HepG2 (cell line): ENCODE data around the gene ZNF764. TPM values are rescaled to one million over a fixed set of nuclear protein-coding genes. Genes with fewer than 3 reads are reported as not detected.

Experiments used
- CCDC6 ChIP-seq: sonication (generic); formaldehyde crosslinking; IDR thresholded peaks from 2 replicates; pipeline ENCODE4 v1.8.1; 2022; ENCODE audit warnings: mild to moderate bottlenecking, missing genetic modification reagents, moderate library complexity
- ETV6 ChIP-seq: sonication (generic); formaldehyde crosslinking; conservative IDR thresholded peaks from 2 replicates; pipeline ENCODE4 v1.4.0; 2020; ENCODE audit warnings: missing genetic modification reagents
- MEIS1 ChIP-seq: sonication (generic); formaldehyde crosslinking; IDR thresholded peaks from 2 replicates; pipeline ENCODE4 v1.9.0; 2021; ENCODE audit warnings: mild to moderate bottlenecking, missing genetic modification reagents, moderate library complexity, borderline replicate concordance
- MIXL1 ChIP-seq: IDR thresholded peaks from 2 replicates; pipeline ENCODE4 v1.6.1; 2016
- MYPOP ChIP-seq: sonication (generic); formaldehyde crosslinking; IDR thresholded peaks from 2 replicates; pipeline ENCODE4 v1.8.1; 2023; ENCODE audit warnings: mild to moderate bottlenecking, moderate library complexity, missing genetic modification reagents
- RAD51 ChIP-seq: fragments of 450-650 bp; IDR thresholded peaks from 2 replicates; pipeline ENCODE4 v1.6.1; 2016; ENCODE audit warnings: borderline replicate concordance
- STAG1 ChIP-seq: sonication (generic); formaldehyde crosslinking; IDR thresholded peaks from 2 replicates; pipeline ENCODE4 v1.4.0; 2020; ENCODE audit warnings: missing genetic modification reagents
- U2AF1 ChIP-seq: fragments of 200-400 bp; formaldehyde crosslinking; optimal IDR thresholded peaks from 2 replicates; pipeline ENCODE3; 2017; ENCODE audit warnings: mild to moderate bottlenecking, low read depth, low read length
- ZNF253 ChIP-seq: sonication (generic); formaldehyde crosslinking; IDR thresholded peaks from 2 replicates; pipeline ENCODE4 v1.8.0; 2022; ENCODE audit warnings: mild to moderate bottlenecking, missing genetic modification reagents, borderline replicate concordance
- ZNF770 ChIP-seq: sonication (generic); formaldehyde crosslinking; IDR thresholded peaks from 2 replicates; pipeline ENCODE4 v1.5.0; 2020; ENCODE audit warnings: mild to moderate bottlenecking, missing genetic modification reagents
- polyA plus RNA-seq, 8 experiments: library from polyadenylated mRNA; depleted of rRNA in 3 of 8; stranded (reverse) in 7 of 8; unstranded in 1 of 8; fragments of >200 nt; fragmentation: Illumina TruSeq in 4 of 8; extraction: Trizol in 4 of 8; gene quantifications; 2 replicates each; pipeline versions ENCODE4 v1.2.1 to v1.2.3, GENCODE V29; 2011 to 2016; ENCODE audit warnings: low read depth in 4 of 8, missing spikeins in 1 of 8, mixed read lengths in 1 of 8; ENCODE audit not compliant: insufficient read depth in 1 of 8
- total RNA-seq, 5 experiments: library from RNA; depleted of rRNA; stranded (reverse); fragments of >200 nt; fragmentation: Illumina TruSeq; extraction: Trizol; gene quantifications; 2 replicates each; pipeline ENCODE4 v1.2.3, GENCODE V29; 2016; ENCODE audit warnings: low read depth in 1 of 5
- TF ChIP-seq, protein P1 (sequence below), 2 experiments: sonication (generic) in 1 of 2; formaldehyde crosslinking in 1 of 2; IDR thresholded peaks; 2 replicates each; pipeline versions ENCODE4 v1.6.1 to v1.9.0; 2014 to 2022; ENCODE audit warnings: antibody characterized with exemption in 1 of 2, borderline replicate concordance in 1 of 2, inconsistent platforms in 1 of 2, low read depth in 1 of 2, missing genetic modification reagents in 1 of 2

ZNF764 gene
- total and polyA plus RNA-seq, 2 of the 13 experiments (the other 11 are each of a cell fraction or from before 2014, with no cell fraction given) = 4.1 to 9.1 TPM

DNA sequence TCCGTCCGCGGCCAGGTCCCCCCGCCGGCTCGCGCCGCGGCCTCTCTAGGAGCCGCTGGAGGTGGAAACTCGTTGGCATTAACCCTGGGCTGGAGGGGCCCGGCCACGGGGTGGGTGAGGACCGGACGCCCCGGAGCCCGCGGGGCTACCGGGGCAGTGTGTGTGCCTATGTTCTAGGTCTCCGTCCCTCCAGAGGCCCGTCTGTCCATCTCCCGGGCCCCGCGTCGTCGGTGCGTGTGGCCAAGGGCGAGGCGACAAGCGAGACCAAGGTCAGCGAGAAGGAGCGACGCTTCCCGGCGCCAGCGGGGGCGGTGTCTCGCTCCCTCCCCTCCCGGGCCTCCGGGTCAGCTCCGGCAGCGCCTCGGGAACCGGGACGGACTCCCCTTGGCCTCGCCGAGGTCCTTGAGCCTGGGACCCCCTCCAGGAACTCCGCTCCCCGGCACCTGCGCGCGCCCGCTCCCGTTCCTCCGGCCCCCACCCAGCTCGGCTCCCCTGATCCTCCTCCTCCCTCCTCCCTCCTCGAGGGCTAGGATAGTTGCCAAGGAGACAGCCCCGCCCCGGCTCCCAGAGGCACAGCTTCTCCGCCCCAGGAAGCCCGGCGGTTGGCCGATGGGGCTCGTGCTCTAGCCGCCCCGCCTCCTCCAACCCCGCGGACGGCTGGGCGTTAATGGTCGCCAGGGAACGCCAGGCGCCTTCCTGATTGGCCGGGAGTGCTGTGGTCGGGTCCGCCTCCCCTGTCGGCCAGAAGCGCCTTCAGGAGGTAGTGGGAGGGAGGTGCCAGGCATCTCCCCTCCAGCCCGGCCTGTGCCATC, 31.1 kb downstream of the ZNF764 start (continued):
- TF ChIP-seq, protein P1, sequence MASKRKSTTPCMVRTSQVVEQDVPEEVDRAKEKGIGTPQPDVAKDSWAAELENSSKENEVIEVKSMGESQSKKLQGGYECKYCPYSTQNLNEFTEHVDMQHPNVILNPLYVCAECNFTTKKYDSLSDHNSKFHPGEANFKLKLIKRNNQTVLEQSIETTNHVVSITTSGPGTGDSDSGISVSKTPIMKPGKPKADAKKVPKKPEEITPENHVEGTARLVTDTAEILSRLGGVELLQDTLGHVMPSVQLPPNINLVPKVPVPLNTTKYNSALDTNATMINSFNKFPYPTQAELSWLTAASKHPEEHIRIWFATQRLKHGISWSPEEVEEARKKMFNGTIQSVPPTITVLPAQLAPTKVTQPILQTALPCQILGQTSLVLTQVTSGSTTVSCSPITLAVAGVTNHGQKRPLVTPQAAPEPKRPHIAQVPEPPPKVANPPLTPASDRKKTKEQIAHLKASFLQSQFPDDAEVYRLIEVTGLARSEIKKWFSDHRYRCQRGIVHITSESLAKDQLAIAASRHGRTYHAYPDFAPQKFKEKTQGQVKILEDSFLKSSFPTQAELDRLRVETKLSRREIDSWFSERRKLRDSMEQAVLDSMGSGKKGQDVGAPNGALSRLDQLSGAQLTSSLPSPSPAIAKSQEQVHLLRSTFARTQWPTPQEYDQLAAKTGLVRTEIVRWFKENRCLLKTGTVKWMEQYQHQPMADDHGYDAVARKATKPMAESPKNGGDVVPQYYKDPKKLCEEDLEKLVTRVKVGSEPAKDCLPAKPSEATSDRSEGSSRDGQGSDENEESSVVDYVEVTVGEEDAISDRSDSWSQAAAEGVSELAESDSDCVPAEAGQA (IDR thresholded peaks at IDR 0.05; ENCODE audit: low read depth) = peak; percentile 65; the same call in 1 of the 2 replicates
- TF ChIP-seq, protein P1 (CRISPR knock-in tag; IDR thresholded peaks at IDR 0.05; ENCODE audit: borderline replicate concordance) = no peak
- peak; percentile 64 for TF ChIP-seq ETV6 (CRISPR knock-in tag)
- TF ChIP-seq MYPOP (CRISPR knock-in tag) = peak; percentile 63; the same call in 1 of the 2 replicates
- TF ChIP-seq CCDC6 (CRISPR knock-in tag) = peak; percentile 14; the same call in 1 of the 2 replicates
- no peak for TF ChIP-seq RAD51
- TF ChIP-seq STAG1 (CRISPR knock-in tag) = peak; percentile 30; the same call in 1 of the 2 replicates
- peak; percentile 53; the same call in 1 of the 2 replicates for TF ChIP-seq MIXL1 (CRISPR knock-in tag)
- peak; percentile 41 for TF ChIP-seq U2AF1
- TF ChIP-seq ZNF770 (CRISPR knock-in tag) = peak; percentile 76
- TF ChIP-seq ZNF253 (CRISPR knock-in tag) = no peak
- TF ChIP-seq MEIS1 = peak; percentile 27; the same call in 1 of the 2 replicates
